H1 (cell line): ENCODE results near the gene TLK1. TPM values are rescaled to one million over a fixed set of nuclear protein-coding genes. Genes with fewer than 3 reads are reported as not detected.

Source experiments
- JUND ChIP-seq: IDR thresholded peaks from 2 replicates; pipeline ENCODE4 v1.6.1; 2011; ENCODE audit warnings: mild to moderate bottlenecking, improper control_type of control experiment, low read length
- polyA plus RNA-seq, 7 experiments: library from polyadenylated mRNA; depleted of rRNA in 3 of 7; stranded (reverse) in 5 of 7; unstranded in 2 of 7; fragments of >200 nt in 5 of 7; fragments of 200-250 nt in 2 of 7; gene quantifications; 1 replicate in 5 of 7; 2 replicates in 1 of 7; 4 replicates in 1 of 7; pipeline versions ENCODE4 v1.2.1 to v1.2.3, GENCODE V29; 2011 to 2013; ENCODE audit warnings: missing spikeins in 2 of 7, mixed read lengths in 2 of 7
- total RNA-seq: library from RNA; stranded (reverse); fragmentation: NEBNext Ultra II Directional; extraction: Animal tissue kit (Norgen Biotek cat#: 25700); gene quantifications from 2 replicates; pipeline ENCODE4 v1.2.1, GENCODE V29; 2021
- TF ChIP-seq, protein P1 (sequence below): fragments of 300-600 bp; sonication (generic); IDR thresholded peaks from 2 replicates; pipeline ENCODE4 v1.7.1; 2012; ENCODE audit warnings: low read length, moderate library complexity, mild to moderate bottlenecking, inconsistent platforms; ENCODE audit not compliant: insufficient replicate concordance

Gene TLK1
- total and polyA plus RNA-seq, 2 of the 8 experiments (the other 6 are each of a cell fraction or from before 2014, with no cell fraction given) = 11.2 to 102 TPM

- TF ChIP-seq, protein P1, sequence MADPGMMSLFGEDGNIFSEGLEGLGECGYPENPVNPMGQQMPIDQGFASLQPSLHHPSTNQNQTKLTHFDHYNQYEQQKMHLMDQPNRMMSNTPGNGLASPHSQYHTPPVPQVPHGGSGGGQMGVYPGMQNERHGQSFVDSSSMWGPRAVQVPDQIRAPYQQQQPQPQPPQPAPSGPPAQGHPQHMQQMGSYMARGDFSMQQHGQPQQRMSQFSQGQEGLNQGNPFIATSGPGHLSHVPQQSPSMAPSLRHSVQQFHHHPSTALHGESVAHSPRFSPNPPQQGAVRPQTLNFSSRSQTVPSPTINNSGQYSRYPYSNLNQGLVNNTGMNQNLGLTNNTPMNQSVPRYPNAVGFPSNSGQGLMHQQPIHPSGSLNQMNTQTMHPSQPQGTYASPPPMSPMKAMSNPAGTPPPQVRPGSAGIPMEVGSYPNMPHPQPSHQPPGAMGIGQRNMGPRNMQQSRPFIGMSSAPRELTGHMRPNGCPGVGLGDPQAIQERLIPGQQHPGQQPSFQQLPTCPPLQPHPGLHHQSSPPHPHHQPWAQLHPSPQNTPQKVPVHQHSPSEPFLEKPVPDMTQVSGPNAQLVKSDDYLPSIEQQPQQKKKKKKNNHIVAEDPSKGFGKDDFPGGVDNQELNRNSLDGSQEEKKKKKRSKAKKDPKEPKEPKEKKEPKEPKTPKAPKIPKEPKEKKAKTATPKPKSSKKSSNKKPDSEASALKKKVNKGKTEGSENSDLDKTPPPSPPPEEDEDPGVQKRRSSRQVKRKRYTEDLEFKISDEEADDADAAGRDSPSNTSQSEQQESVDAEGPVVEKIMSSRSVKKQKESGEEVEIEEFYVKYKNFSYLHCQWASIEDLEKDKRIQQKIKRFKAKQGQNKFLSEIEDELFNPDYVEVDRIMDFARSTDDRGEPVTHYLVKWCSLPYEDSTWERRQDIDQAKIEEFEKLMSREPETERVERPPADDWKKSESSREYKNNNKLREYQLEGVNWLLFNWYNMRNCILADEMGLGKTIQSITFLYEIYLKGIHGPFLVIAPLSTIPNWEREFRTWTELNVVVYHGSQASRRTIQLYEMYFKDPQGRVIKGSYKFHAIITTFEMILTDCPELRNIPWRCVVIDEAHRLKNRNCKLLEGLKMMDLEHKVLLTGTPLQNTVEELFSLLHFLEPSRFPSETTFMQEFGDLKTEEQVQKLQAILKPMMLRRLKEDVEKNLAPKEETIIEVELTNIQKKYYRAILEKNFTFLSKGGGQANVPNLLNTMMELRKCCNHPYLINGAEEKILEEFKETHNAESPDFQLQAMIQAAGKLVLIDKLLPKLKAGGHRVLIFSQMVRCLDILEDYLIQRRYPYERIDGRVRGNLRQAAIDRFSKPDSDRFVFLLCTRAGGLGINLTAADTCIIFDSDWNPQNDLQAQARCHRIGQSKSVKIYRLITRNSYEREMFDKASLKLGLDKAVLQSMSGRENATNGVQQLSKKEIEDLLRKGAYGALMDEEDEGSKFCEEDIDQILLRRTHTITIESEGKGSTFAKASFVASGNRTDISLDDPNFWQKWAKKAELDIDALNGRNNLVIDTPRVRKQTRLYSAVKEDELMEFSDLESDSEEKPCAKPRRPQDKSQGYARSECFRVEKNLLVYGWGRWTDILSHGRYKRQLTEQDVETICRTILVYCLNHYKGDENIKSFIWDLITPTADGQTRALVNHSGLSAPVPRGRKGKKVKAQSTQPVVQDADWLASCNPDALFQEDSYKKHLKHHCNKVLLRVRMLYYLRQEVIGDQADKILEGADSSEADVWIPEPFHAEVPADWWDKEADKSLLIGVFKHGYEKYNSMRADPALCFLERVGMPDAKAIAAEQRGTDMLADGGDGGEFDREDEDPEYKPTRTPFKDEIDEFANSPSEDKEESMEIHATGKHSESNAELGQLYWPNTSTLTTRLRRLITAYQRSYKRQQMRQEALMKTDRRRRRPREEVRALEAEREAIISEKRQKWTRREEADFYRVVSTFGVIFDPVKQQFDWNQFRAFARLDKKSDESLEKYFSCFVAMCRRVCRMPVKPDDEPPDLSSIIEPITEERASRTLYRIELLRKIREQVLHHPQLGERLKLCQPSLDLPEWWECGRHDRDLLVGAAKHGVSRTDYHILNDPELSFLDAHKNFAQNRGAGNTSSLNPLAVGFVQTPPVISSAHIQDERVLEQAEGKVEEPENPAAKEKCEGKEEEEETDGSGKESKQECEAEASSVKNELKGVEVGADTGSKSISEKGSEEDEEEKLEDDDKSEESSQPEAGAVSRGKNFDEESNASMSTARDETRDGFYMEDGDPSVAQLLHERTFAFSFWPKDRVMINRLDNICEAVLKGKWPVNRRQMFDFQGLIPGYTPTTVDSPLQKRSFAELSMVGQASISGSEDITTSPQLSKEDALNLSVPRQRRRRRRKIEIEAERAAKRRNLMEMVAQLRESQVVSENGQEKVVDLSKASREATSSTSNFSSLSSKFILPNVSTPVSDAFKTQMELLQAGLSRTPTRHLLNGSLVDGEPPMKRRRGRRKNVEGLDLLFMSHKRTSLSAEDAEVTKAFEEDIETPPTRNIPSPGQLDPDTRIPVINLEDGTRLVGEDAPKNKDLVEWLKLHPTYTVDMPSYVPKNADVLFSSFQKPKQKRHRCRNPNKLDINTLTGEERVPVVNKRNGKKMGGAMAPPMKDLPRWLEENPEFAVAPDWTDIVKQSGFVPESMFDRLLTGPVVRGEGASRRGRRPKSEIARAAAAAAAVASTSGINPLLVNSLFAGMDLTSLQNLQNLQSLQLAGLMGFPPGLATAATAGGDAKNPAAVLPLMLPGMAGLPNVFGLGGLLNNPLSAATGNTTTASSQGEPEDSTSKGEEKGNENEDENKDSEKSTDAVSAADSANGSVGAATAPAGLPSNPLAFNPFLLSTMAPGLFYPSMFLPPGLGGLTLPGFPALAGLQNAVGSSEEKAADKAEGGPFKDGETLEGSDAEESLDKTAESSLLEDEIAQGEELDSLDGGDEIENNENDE = no peak
- no peak for TF ChIP-seq JUND
Measured at GRCh38 chr2:171180229-171180930, 19.7 kb upstream of the TLK1 start (continued).
